HAP-1 (cell line): ENCODE results near the gene STK10.

ENCODE experiments used
- DNase-seq, 2 experiments: peaks; one replicate each; pipeline ENCODE4 v3.0.0-alpha.2; 2016 to 2020; ENCODE audit warnings: low spot score in 2 of 2
- H3K27me3 ChIP-seq: fragments of 250-450 bp; sonication (Bioruptor Pico); 2 replicates; pipeline ENCODE4 v1.5.1; 2020; ENCODE audit warnings: low read depth, mild to moderate bottlenecking, moderate library complexity
- H3K36me3 ChIP-seq: fragments of 250-450 bp; sonication (Bioruptor Pico); replicated peaks from 2 replicates; pipeline ENCODE4 v1.5.1; 2020; ENCODE audit warnings: mild to moderate bottlenecking
- H3K4me1 ChIP-seq: fragments of 250-450 bp; sonication (Bioruptor Pico); 2 replicates; pipeline ENCODE4 v1.5.1; 2020; ENCODE audit warnings: mild to moderate bottlenecking
- H3K4me3 ChIP-seq: fragments of 250-450 bp; sonication (Bioruptor Pico); 2 replicates; pipeline ENCODE4 v1.5.1; 2020; ENCODE audit warnings: mild to moderate bottlenecking, moderate library complexity
- H3K9me3 ChIP-seq: fragments of 250-450 bp; sonication (Bioruptor Pico); 2 replicates; pipeline ENCODE4 v1.5.1; 2020; ENCODE audit warnings: mild to moderate bottlenecking, moderate library complexity
- in situ Hi-C: fragments of 300-500 bp; cut with MboI; formaldehyde crosslinking; loops from 3 replicates; pipeline ENCODE4 v1.14.3; 2020; ENCODE audit warnings: low sequenced_read_pairs, inconsistent platforms, mixed read lengths

The STK10 gene

DNA sequence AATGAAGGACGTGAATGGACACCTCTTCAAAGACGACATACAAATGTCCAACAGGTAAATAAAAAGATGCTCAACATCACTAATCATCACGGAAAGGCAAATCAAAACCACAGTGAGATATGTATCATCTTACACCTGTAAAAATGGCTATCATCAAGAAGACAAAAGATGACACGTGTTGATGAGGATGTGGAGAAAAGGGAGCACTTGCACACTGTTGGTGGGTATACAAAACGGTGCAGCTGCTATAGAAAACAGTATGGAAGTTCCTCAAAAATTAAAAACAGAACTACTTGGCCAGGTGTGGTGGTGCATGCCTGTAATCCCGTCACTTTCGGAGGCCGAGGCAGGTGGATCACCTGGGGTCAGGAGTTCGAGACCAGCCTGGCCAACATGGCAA lies 47.9 kb downstream of the STK10 start:
- Histone ChIP-seq H3K27me3 (no peaks in the 10 kb centered on the region), H3K4me1 (no peaks in the 10 kb centered on the region)

GRCh38 chr5:172137046-172137445 lies 51.0 kb downstream of the STK10 start:
- Histone ChIP-seq H3K9me3 (no peaks in the 10 kb centered on the region), H3K27me3 (no peaks in the 10 kb centered on the region), H3K4me3 (no peak overlapping the region), H3K4me1 (no peaks in the 10 kb centered on the region), H3K36me3 (no peaks in the 10 kb centered on the region)
- DNase-seq = no peak
- in situ Hi-C loops = no loop called here

More for the DNA sequence above, 47.9 kb downstream of the STK10 start:
- H3K36me3 ChIP-seq = no peaks in the 10 kb centered on the region
- no peak overlapping the region for H3K4me3 ChIP-seq
- no peak for DNase-seq
- in situ Hi-C loops = no loop called here
- H3K9me3 ChIP-seq = no peaks in the 10 kb centered on the region

- Histone ChIP-seq H3K27me3 (no peaks in the 10 kb centered on the region), H3K36me3 (no peaks in the 10 kb centered on the region), H3K9me3 (no peaks in the 10 kb centered on the region), H3K4me3 (no peak overlapping the region), H3K4me1 (no peaks in the 10 kb centered on the region)
- in situ Hi-C loops = no loop called here
- no peak for DNase-seq
Measured at GRCh38 chr5:172133359-172134029, 54.5 kb downstream of the STK10 start.

DNA sequence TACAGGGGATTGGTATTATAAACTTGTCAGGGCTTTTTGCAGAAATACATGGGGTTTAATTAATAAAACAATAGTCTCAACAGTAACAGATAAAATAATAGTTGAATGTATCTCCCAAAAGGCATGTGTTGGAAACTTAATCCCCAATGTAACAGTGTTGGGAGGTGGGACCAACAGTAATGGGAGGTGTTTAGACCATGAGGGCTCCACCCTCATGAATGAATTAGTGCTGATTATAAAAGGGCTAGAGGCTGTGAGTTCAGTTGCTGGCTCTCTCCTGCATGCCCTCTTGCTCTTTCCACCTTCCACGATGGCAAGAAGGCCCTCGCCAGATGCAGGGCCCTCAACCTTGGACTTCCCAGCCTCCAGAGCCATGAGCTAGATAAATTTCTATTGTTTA lies 56.3 kb downstream of the STK10 start:
- Histone ChIP-seq H3K4me1 (no peaks in the 10 kb centered on the region), H3K9me3 (no peaks in the 10 kb centered on the region), H3K27me3 (no peaks in the 10 kb centered on the region), H3K4me3 (no peak overlapping the region), H3K36me3 (no peaks in the 10 kb centered on the region)
- no peak for DNase-seq
- in situ Hi-C loops = no loop called here

DNA sequence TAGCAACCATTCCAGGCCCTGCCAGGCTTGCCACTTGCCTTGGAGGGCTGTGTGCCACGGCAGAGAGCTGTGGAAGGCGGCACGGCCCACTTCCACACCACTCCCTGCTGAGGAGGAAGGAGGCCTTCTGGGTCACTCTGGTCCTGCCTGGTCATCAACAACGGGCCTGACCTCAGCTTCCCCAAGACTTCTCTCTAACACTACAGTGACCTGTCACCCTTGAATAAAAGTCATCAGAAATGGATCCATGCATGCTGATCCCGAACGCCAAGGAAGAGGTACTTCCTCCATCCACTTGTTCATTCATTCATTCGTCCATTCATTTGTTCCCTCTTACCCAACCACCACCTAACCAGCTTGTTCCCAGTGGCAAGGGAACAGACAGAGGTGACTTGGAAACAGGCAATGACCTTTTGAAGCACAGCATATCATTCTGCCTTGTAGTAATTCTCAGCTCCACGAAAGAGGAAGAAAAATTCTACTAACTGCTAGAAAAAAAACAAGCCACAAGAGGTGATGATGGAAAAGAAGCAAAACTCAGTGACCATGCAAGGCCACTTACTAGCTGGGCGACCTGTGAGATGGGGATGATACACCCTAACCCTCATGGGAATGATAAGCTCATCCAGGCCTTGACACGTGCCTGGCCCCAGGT lies 58.6 kb downstream of the STK10 start:
- in situ Hi-C loops = no loop called here

GRCh38 chr5:172127581-172127980 lies 60.4 kb downstream of the STK10 start:
- Histone ChIP-seq H3K9me3 (no peaks in the 10 kb centered on the region), H3K36me3 (no peaks in the 10 kb centered on the region), H3K4me1 (no peaks in the 10 kb centered on the region), H3K27me3 (no peaks in the 10 kb centered on the region), H3K4me3 (no peak overlapping the region)
- in situ Hi-C loops = no loop called here
- DNase-seq = no peak

More for the DNA sequence above, 58.6 kb downstream of the STK10 start:
- Histone ChIP-seq H3K9me3 (no peaks in the 10 kb centered on the region), H3K27me3 (no peaks in the 10 kb centered on the region), H3K4me3 (no peak overlapping the region), H3K36me3 (no peaks in the 10 kb centered on the region), H3K4me1 (no peaks in the 10 kb centered on the region)
- DNase-seq = no peak

DNA sequence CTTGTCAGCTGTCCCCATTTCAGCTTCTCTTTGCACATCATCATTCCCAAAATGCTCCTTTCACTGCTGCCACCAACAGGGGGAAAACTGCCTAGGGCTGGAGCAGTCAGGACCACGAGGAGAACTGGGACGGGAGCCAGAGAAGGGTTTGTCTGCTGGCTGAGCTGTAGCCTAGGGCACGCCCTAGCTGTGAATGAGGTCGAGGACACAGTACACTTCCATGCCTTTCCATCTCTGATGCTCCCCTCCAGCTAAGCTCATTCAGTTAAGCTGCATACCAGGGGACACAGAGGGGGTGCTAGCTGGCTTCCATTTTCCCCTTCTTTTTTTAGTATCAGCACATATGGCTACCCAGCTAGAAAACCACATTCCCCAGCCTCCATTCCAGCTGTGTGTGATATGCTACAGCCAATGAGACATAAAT lies 64.7 kb downstream of the STK10 start:
- H3K27me3 ChIP-seq = no peaks in the 10 kb centered on the region
- no peaks in the 10 kb centered on the region for H3K9me3 ChIP-seq
- peak in 1 of 2 experiments; percentile 67 for DNase-seq
- no peaks in the 10 kb centered on the region for H3K4me1 ChIP-seq
- in situ Hi-C loops = loop anchor here (25.0 kb wide), 1 partner anchor 564 kb away; no protein-coding TSS in a partner anchor
- H3K4me3 ChIP-seq = no peak overlapping the region
- H3K36me3 ChIP-seq = no peaks in the 10 kb centered on the region

- no peak for DNase-seq
- no peak overlapping the region for H3K4me3 ChIP-seq
- in situ Hi-C loops = loop anchor here (25.0 kb wide), 1 partner anchor 567 kb away; no protein-coding TSS in a partner anchor
Measured at GRCh38 chr5:172119921-172120688, 67.9 kb downstream of the STK10 start.

DNA sequence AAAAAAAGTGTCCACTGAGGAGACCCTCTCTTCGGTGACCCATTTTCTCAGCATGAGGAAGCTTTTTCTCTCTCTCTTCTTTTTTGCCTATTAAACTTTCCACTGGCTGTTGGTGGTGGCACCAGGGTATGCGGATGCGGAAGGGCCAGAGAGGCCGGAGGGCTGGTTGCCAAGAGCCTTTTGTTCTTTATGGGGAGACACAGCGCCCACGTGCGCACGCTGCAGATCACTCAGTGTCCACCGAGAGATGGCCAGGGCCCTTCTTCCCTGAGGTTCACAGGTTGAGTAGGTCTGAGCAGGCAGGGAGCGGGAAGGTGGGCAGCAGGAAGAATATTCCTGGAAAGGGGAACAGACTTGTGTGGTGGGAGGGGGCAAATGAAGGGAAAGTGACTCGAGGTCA lies 69.1 kb downstream of the STK10 start:
- peaks cover 3% of the 10 kb centered on the region for H3K4me1 ChIP-seq
- in situ Hi-C loops = loop anchor here (25.0 kb wide), 1 partner anchor 568 kb away; no protein-coding TSS in a partner anchor
- no peaks in the 10 kb centered on the region for H3K9me3 ChIP-seq
- H3K36me3 ChIP-seq = no peaks in the 10 kb centered on the region; the same call in 1 of the 2 replicates
- H3K27me3 ChIP-seq = no peaks in the 10 kb centered on the region
- H3K4me3 ChIP-seq = no peak overlapping the region
- DNase-seq = no peak

More at GRCh38 chr5:172119921-172120688, 67.9 kb downstream of the STK10 start:
- Histone ChIP-seq H3K4me1 (no peaks in the 10 kb centered on the region), H3K36me3 (no peaks in the 10 kb centered on the region; the same call in 1 of the 2 replicates), H3K27me3 (no peaks in the 10 kb centered on the region), H3K9me3 (no peaks in the 10 kb centered on the region)

GRCh38 chr5:172117977-172118701 lies 69.9 kb downstream of the STK10 start:
- H3K4me1 ChIP-seq = peaks cover 9% of the 10 kb centered on the region
- in situ Hi-C loops = loop anchor here (25.0 kb wide), 1 partner anchor 569 kb away; no protein-coding TSS in a partner anchor
- no peaks in the 10 kb centered on the region for H3K9me3 ChIP-seq

DNA sequence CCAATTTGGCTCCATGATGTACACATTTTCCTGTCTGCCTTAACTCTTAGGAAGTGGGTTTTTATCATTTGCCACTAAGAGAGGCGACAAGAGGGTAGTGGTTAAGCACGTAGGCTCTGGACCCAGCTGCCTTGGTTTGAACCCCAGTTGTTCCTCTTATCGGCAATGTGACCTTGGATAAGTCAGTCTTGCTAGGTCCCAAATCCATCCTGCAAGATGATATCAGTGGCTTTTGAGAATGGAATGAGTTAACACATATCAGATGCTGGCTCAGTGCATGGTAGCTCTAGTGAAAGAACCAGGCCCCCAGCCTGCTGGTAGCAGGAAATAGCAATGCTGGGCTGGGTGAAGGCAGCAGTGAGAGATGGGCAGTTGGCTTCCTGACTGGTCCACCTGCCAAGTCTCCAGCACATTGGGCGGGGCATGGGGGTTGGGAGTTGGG lies 72.5 kb downstream of the STK10 start:
- Histone ChIP-seq H3K36me3 (no peaks in the 10 kb centered on the region; the same call in 1 of the 2 replicates), H3K9me3 (no peaks in the 10 kb centered on the region), H3K4me1 (peaks cover 19% of the 10 kb centered on the region), H3K4me3 (no peak overlapping the region), H3K27me3 (no peaks in the 10 kb centered on the region)
- no peak for DNase-seq
- in situ Hi-C loops = loop anchor here (25.0 kb wide), 1 partner anchor 572 kb away; no protein-coding TSS in a partner anchor

More at GRCh38 chr5:172117977-172118701, 69.9 kb downstream of the STK10 start:
- no peak overlapping the region for H3K4me3 ChIP-seq
- DNase-seq = no peak
- H3K36me3 ChIP-seq = no peaks in the 10 kb centered on the region; the same call in 1 of the 2 replicates
- no peaks in the 10 kb centered on the region for H3K27me3 ChIP-seq

DNA sequence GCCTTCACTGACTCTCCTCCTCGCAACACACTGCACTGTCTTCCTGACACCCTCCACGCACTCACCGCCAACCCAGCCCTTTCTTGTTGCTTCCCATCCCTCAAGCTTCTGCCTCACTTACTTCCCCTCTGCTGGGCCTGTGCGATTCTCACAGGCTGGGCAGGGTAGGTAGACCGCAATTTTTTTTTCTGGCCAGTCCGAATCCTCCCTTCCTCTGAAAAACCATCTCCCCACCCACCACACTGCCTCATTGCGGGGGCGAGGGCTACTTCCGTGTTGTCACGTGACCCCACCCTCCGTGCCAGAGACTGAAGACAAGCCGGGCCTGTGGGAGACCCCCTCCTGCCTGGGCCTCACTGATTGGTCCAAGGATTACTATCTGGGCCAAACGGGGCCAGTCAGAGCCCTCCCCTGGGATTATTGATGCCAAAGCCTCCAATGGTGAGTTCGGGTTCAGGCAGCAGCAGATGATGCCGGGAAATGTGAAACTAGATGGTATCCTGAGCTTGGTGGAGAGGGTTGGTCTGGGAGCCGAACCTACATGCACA lies 73.1 kb downstream of the STK10 start:
- no peaks in the 10 kb centered on the region; the same call in 1 of the 2 replicates for H3K36me3 ChIP-seq
- peaks cover 19% of the 10 kb centered on the region for H3K4me1 ChIP-seq
- no peaks in the 10 kb centered on the region for H3K27me3 ChIP-seq
- DNase-seq = no peak
- no peak overlapping the region for H3K4me3 ChIP-seq
- in situ Hi-C loops = loop anchor here (5.0 to 25.0 kb wide), 2 partner anchors 72 to 572 kb away; partner anchors contain the start of gene STK10
- H3K9me3 ChIP-seq = no peaks in the 10 kb centered on the region

DNA sequence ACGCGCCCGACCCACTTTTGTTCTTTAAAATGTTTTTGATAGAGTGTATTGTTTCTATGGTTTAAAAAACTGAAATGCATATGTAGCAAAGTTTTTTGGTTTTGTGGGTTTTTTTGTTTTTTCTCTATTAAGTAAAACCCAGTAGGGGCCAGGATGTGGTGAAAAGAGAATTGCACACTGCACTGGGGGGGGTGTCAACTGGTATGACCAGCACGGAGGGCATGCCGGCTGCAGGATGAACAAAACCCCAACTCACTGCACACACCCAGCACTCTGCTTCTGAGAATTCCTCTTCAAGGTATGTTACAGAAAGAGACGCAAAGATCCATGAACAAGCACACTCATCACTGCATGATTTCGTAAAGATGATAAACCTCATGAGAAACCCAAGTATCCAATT lies 75.0 kb downstream of the STK10 start:
- no peaks in the 10 kb centered on the region for H3K9me3 ChIP-seq
- in situ Hi-C loops = loop anchor here (5.0 to 25.0 kb wide), 2 partner anchors 74 to 574 kb away; partner anchors contain the start of gene STK10
- no peaks in the 10 kb centered on the region; the same call in 1 of the 2 replicates for H3K36me3 ChIP-seq
- H3K4me1 ChIP-seq = peaks cover 19% of the 10 kb centered on the region
- no peak overlapping the region for H3K4me3 ChIP-seq
- H3K27me3 ChIP-seq = no peaks in the 10 kb centered on the region
- DNase-seq = no peak
